ENCODE results near the gene FAM161B. TPM values are rescaled to one million over a fixed set of nuclear protein-coding genes. Genes with fewer than 3 reads are reported as not detected.

FAM161B gene
- total RNA-seq, 1 donor from 2014 or later = 0.13 TPM

DNA sequence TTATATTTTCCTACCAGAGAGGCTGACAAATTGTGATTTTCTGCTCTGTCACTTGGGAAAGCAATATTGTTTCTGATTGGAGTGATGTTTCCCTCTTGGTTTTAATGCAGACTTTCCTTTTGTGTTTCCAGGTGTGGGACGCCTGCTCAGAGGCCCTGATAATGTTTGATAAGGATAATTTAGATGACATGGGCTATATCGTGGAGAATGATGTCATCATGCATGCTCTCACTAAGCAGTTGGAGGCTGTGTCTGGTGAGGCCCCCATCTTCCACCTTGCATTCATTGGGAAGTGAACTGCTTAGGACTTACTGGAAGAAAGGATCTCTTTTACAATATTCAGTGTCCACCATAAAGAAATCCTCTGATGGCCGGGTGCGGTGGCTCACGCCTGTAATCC lies 5.8 kb upstream of the FAM161B start:
- Histone ChIP-seq H3K9ac (no peak overlapping the region), H3K4me1 (no peaks in the 10 kb centered on the region), H3K4me2 (no peak overlapping the region), H3K36me3 (no peaks in the 10 kb centered on the region), H4K20me1 (ENCODE audit: low read depth) (no peaks in the 10 kb centered on the region), H3K4me3 (no peak overlapping the region), H3K79me2 (ENCODE audit: low read depth) (peaks cover 6% of the 10 kb centered on the region), H2AFZ (replicated peaks) (no peak overlapping the region), H3F3A (ENCODE audit: low read depth) (peaks cover 7% of the 10 kb centered on the region), H3K27me3 (no peaks in the 10 kb centered on the region), H3K27ac (no peak overlapping the region), H3K9me3 (ENCODE audit: low read depth) (no peaks in the 10 kb centered on the region)
- peaks cover 5% of the 10 kb centered on the region for H3K27me3 Mint-ChIP-seq (ENCODE audit: insufficient read depth, low read depth)
- no peaks in the 10 kb centered on the region for H3K9me3 Mint-ChIP-seq
- TF ChIP-seq, protein P1, sequence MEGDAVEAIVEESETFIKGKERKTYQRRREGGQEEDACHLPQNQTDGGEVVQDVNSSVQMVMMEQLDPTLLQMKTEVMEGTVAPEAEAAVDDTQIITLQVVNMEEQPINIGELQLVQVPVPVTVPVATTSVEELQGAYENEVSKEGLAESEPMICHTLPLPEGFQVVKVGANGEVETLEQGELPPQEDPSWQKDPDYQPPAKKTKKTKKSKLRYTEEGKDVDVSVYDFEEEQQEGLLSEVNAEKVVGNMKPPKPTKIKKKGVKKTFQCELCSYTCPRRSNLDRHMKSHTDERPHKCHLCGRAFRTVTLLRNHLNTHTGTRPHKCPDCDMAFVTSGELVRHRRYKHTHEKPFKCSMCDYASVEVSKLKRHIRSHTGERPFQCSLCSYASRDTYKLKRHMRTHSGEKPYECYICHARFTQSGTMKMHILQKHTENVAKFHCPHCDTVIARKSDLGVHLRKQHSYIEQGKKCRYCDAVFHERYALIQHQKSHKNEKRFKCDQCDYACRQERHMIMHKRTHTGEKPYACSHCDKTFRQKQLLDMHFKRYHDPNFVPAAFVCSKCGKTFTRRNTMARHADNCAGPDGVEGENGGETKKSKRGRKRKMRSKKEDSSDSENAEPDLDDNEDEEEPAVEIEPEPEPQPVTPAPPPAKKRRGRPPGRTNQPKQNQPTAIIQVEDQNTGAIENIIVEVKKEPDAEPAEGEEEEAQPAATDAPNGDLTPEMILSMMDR (IDR thresholded peaks at IDR 0.05) = no peak
- TF ChIP-seq EZH2phosphoT487 (IDR thresholded peaks at IDR 0.05) (no peak), EZH2 (IDR thresholded peaks at IDR 0.05) (no peak)
- H3K36me3 Mint-ChIP-seq = peaks cover 13% of the 10 kb centered on the region
- H3K4me1 Mint-ChIP-seq = peaks cover 10% of the 10 kb centered on the region
- H3K4me3 Mint-ChIP-seq = no peak overlapping the region
- DNase-seq (ENCODE audit: low spot score) = no peak
- H3K27ac Mint-ChIP-seq = no peak overlapping the region

DNA sequence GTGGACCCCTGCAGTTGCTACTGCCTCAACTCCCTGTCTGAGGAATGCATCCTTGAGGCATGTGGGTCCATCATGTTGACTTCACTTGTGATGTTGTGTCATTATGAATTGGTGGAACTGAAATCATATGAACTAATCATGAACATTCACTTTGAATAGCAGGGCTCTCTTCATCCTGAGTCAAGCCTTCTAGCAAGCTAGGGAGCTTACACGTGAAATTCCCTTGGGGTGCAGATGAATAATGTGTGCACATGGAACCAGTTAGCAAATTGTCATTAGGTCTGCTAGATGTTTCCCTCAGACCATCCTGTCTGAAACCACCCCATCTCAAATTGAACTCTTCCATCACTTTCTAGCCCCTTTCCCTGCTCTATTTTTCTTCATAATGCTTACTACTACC lies 3.8 kb upstream of the FAM161B start:
- H3K36me3 Mint-ChIP-seq = peaks cover 8% of the 10 kb centered on the region

DNA sequence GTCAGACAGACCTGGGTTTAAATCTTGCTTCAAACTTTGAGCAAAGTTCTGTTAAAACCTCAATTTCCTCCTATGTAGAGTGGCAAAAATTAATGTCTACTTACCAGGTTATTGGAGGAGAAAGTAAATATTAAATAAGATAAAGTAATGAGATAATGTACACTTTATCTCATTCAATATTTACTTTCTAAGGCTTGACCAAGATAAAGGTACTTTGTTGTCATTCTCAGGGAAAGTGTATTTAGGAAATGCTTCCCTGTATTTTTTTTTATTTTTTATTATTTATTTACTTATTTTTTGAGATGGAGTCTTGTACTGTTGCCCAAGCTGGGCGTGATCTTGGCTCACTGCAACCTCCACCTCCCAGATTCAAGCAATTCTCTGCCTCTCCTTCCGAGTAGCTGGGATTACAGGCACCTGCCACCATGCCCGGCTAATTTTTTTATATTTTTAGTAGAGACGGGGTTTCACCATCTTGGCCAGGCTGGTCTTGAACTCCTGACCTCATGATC lies 4.7 kb downstream of the FAM161B start:
- no peaks in the 10 kb centered on the region for H3K27me3 ChIP-seq
- no peaks in the 10 kb centered on the region for H3K36me3 ChIP-seq
- H2AFZ ChIP-seq (replicated peaks) = no peak overlapping the region
- no peak overlapping the region for H3K27ac ChIP-seq
- Mint-ChIP-seq H3K36me3 (no peaks in the 10 kb centered on the region), H3K4me1 (no peaks in the 10 kb centered on the region), H3K27ac (no peak overlapping the region), H3K4me3 (no peak overlapping the region), H3K27me3 (ENCODE audit: insufficient read depth, low read depth) (peaks cover 11% of the 10 kb centered on the region), H3K9me3 (no peaks in the 10 kb centered on the region)
- no peaks in the 10 kb centered on the region for H3K4me1 ChIP-seq
- H3K9me3 ChIP-seq (ENCODE audit: low read depth) = no peaks in the 10 kb centered on the region
- no peak for TF ChIP-seq EZH2phosphoT487 (IDR thresholded peaks at IDR 0.05)
- TF ChIP-seq, protein P1 (IDR thresholded peaks at IDR 0.05) = no peak
- no peak for TF ChIP-seq EZH2 (IDR thresholded peaks at IDR 0.05)
- H3K9ac ChIP-seq = no peak overlapping the region
- no peak overlapping the region for H3K4me3 ChIP-seq
- no peak overlapping the region for H3K4me2 ChIP-seq
- no peaks in the 10 kb centered on the region for H3K79me2 ChIP-seq (ENCODE audit: low read depth)
- DNase-seq (ENCODE audit: low spot score) = no peak
- H3F3A ChIP-seq (ENCODE audit: low read depth) = peaks cover 10% of the 10 kb centered on the region
- no peaks in the 10 kb centered on the region for H4K20me1 ChIP-seq (ENCODE audit: low read depth)

More for the DNA sequence above, 3.8 kb upstream of the FAM161B start:
- no peak for TF ChIP-seq EZH2 (IDR thresholded peaks at IDR 0.05)
- no peak for TF ChIP-seq EZH2phosphoT487 (IDR thresholded peaks at IDR 0.05)
- TF ChIP-seq, protein P1 (IDR thresholded peaks at IDR 0.05) = no peak
- Histone ChIP-seq H2AFZ (replicated peaks) (no peak overlapping the region), H3K27ac (no peak overlapping the region), H3K4me2 (no peak overlapping the region), H4K20me1 (ENCODE audit: low read depth) (no peaks in the 10 kb centered on the region), H3K79me2 (ENCODE audit: low read depth) (peaks cover 6% of the 10 kb centered on the region), H3K4me3 (no peak overlapping the region), H3K4me1 (no peaks in the 10 kb centered on the region), H3K9me3 (ENCODE audit: low read depth) (no peaks in the 10 kb centered on the region), H3F3A (ENCODE audit: low read depth) (peaks cover 21% of the 10 kb centered on the region), H3K9ac (no peak overlapping the region), H3K36me3 (no peaks in the 10 kb centered on the region), H3K27me3 (no peaks in the 10 kb centered on the region)
- no peak for DNase-seq (ENCODE audit: low spot score)
- no peak overlapping the region for H3K4me3 Mint-ChIP-seq
- no peaks in the 10 kb centered on the region for H3K9me3 Mint-ChIP-seq
- no peak overlapping the region for H3K27ac Mint-ChIP-seq
- peaks cover 12% of the 10 kb centered on the region for H3K4me1 Mint-ChIP-seq
- peaks cover 14% of the 10 kb centered on the region for H3K27me3 Mint-ChIP-seq (ENCODE audit: insufficient read depth, low read depth)

Measured in neural progenitor cell (in vitro differentiated cells).